ENCODE measurements around the gene PAM.

DNA sequence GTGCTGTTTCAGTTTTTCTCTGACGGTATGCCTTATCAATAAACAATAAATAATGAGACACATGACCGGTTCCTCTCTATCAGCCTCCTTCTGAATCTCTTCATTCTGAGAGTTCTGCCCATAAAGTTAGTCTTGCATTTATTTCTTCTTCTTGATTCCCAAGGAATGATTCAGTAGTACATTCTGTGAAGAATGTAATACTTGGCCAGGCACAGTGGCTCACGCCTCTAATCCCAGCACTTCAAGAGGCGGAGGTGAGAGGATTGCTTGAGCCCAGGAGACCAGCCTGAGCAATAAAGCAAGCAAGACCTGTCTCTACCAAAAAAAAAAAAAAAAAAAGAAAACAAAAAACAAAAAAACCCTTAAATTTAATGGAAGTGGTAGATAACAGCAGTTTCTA is 53.9 kb downstream of the PAM start:
- TF ChIP-seq, protein P1, sequence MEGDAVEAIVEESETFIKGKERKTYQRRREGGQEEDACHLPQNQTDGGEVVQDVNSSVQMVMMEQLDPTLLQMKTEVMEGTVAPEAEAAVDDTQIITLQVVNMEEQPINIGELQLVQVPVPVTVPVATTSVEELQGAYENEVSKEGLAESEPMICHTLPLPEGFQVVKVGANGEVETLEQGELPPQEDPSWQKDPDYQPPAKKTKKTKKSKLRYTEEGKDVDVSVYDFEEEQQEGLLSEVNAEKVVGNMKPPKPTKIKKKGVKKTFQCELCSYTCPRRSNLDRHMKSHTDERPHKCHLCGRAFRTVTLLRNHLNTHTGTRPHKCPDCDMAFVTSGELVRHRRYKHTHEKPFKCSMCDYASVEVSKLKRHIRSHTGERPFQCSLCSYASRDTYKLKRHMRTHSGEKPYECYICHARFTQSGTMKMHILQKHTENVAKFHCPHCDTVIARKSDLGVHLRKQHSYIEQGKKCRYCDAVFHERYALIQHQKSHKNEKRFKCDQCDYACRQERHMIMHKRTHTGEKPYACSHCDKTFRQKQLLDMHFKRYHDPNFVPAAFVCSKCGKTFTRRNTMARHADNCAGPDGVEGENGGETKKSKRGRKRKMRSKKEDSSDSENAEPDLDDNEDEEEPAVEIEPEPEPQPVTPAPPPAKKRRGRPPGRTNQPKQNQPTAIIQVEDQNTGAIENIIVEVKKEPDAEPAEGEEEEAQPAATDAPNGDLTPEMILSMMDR (conservative IDR thresholded peaks at IDR 0.05; ENCODE audit: low read length): no peak
- no peak for TF ChIP-seq EZH2phosphoT487 (IDR thresholded peaks at IDR 0.05; ENCODE audit: borderline replicate concordance, low read depth, low read length)

Data from OCI-LY7 (cell line).